HepG2 (cell line): ENCODE results near the gene NPPA. TPM values are rescaled to one million over a fixed set of nuclear protein-coding genes. Genes with fewer than 3 reads are reported as not detected.

Experiments used
- CENPX ChIP-seq: sonication (generic); formaldehyde crosslinking; IDR thresholded peaks from 2 replicates; pipeline ENCODE4 v1.9.0; 2021; ENCODE audit warnings: mild to moderate bottlenecking, missing genetic modification reagents, moderate library complexity
- DDIT3 ChIP-seq: sonication (generic); formaldehyde crosslinking; IDR thresholded peaks from 2 replicates; pipeline ENCODE4 v1.4.0; 2020; ENCODE audit warnings: mild to moderate bottlenecking, missing genetic modification reagents
- HNRNPK ChIP-seq: fragments of 200-400 bp; formaldehyde crosslinking; IDR thresholded peaks from 2 replicates; pipeline ENCODE4 v1.6.1; 2018; ENCODE audit warnings: low read length, low read depth, moderate library complexity, mild to moderate bottlenecking; ENCODE audit not compliant: poor library complexity, severe bottlenecking
- MBD4 ChIP-seq: IDR thresholded peaks from 2 replicates; pipeline ENCODE4 v1.6.1; 2012; ENCODE audit warnings: low read length, inconsistent platforms, borderline replicate concordance
- TMF1 ChIP-seq: sonication (generic); formaldehyde crosslinking; IDR thresholded peaks from 2 replicates; pipeline ENCODE4 v1.8.1; 2022; ENCODE audit warnings: low read depth, missing genetic modification reagents
- ZNF17 ChIP-seq: sonication (generic); formaldehyde crosslinking; IDR thresholded peaks from 2 replicates; pipeline ENCODE4 v1.5.0; 2020; ENCODE audit warnings: mild to moderate bottlenecking, missing genetic modification reagents
- ZNF224 ChIP-seq: sonication (generic); formaldehyde crosslinking; IDR thresholded peaks from 2 replicates; pipeline ENCODE4 v1.5.0; 2020; ENCODE audit warnings: mild to moderate bottlenecking, missing genetic modification reagents
- ZSCAN22 ChIP-seq: sonication (generic); formaldehyde crosslinking; IDR thresholded peaks from 2 replicates; pipeline ENCODE4 v1.4.0; 2020; ENCODE audit warnings: mild to moderate bottlenecking, missing genetic modification reagents
- polyA plus RNA-seq, 8 experiments: library from polyadenylated mRNA; depleted of rRNA in 3 of 8; stranded (reverse) in 7 of 8; unstranded in 1 of 8; fragments of >200 nt; fragmentation: Illumina TruSeq in 4 of 8; extraction: Trizol in 4 of 8; gene quantifications; 2 replicates each; pipeline versions ENCODE4 v1.2.1 to v1.2.3, GENCODE V29; 2011 to 2016; ENCODE audit warnings: low read depth in 4 of 8, missing spikeins in 1 of 8, mixed read lengths in 1 of 8; ENCODE audit not compliant: insufficient read depth in 1 of 8
- total RNA-seq, 5 experiments: library from RNA; depleted of rRNA; stranded (reverse); fragments of >200 nt; fragmentation: Illumina TruSeq; extraction: Trizol; gene quantifications; 2 replicates each; pipeline ENCODE4 v1.2.3, GENCODE V29; 2016; ENCODE audit warnings: low read depth in 1 of 5
- TF ChIP-seq, protein P1 (sequence below): sonication (generic); formaldehyde crosslinking; IDR thresholded peaks from 2 replicates; pipeline ENCODE4 v1.4.0; 2020; ENCODE audit warnings: missing genetic modification reagents
- TF ChIP-seq, protein P2 (sequence below), 2 experiments: IDR thresholded peaks; 2 replicates each; pipeline ENCODE4 v1.6.1; 2011 to 2012; ENCODE audit warnings: low read length in 2 of 2, borderline replicate concordance in 1 of 2, low read depth in 1 of 2, mild to moderate bottlenecking in 1 of 2, moderate library complexity in 1 of 2
- TF ChIP-seq, protein P3 (sequence below): sonication (generic); formaldehyde crosslinking; IDR thresholded peaks from 2 replicates; pipeline ENCODE4 v1.4.0; 2020; ENCODE audit warnings: missing genetic modification reagents
- TF ChIP-seq, protein P4 (sequence below): sonication (generic); formaldehyde crosslinking; IDR thresholded peaks from 2 replicates; pipeline ENCODE4 v1.4.0; 2020; ENCODE audit warnings: missing genetic modification reagents
- TF ChIP-seq, protein P5 (sequence below): sonication (generic); formaldehyde crosslinking; IDR thresholded peaks from 2 replicates; pipeline ENCODE4 v1.8.0; 2022; ENCODE audit warnings: low read depth, missing genetic modification reagents

The NPPA gene
- total and polyA plus RNA-seq, 2 of the 13 experiments (the other 11 are each of a cell fraction or from before 2014, with no cell fraction given): not detected

DNA sequence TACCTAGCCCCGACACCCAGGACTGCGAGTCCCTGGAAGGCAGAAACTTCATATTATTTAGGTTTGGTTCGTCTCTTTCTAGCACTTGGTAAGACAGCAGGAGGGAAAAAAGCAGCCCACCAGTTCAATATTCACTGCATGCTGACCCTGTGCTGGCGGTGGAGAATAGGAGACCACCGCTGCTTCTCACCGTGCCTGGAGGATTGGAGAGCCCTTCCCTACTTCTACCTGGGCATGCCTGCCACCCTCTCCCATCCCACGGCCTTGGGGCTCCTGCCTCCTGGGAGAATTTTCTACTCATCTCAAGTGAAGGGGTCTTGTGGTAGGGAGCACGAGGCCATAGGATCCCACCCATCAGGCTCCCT is 47.2 kb downstream of the NPPA start (continued):
- TF ChIP-seq, protein P1, sequence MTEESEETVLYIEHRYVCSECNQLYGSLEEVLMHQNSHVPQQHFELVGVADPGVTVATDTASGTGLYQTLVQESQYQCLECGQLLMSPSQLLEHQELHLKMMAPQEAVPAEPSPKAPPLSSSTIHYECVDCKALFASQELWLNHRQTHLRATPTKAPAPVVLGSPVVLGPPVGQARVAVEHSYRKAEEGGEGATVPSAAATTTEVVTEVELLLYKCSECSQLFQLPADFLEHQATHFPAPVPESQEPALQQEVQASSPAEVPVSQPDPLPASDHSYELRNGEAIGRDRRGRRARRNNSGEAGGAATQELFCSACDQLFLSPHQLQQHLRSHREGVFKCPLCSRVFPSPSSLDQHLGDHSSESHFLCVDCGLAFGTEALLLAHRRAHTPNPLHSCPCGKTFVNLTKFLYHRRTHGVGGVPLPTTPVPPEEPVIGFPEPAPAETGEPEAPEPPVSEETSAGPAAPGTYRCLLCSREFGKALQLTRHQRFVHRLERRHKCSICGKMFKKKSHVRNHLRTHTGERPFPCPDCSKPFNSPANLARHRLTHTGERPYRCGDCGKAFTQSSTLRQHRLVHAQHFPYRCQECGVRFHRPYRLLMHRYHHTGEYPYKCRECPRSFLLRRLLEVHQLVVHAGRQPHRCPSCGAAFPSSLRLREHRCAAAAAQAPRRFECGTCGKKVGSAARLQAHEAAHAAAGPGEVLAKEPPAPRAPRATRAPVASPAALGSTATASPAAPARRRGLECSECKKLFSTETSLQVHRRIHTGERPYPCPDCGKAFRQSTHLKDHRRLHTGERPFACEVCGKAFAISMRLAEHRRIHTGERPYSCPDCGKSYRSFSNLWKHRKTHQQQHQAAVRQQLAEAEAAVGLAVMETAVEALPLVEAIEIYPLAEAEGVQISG (CRISPR knock-in tag): no peak
- TF ChIP-seq, protein P2, sequence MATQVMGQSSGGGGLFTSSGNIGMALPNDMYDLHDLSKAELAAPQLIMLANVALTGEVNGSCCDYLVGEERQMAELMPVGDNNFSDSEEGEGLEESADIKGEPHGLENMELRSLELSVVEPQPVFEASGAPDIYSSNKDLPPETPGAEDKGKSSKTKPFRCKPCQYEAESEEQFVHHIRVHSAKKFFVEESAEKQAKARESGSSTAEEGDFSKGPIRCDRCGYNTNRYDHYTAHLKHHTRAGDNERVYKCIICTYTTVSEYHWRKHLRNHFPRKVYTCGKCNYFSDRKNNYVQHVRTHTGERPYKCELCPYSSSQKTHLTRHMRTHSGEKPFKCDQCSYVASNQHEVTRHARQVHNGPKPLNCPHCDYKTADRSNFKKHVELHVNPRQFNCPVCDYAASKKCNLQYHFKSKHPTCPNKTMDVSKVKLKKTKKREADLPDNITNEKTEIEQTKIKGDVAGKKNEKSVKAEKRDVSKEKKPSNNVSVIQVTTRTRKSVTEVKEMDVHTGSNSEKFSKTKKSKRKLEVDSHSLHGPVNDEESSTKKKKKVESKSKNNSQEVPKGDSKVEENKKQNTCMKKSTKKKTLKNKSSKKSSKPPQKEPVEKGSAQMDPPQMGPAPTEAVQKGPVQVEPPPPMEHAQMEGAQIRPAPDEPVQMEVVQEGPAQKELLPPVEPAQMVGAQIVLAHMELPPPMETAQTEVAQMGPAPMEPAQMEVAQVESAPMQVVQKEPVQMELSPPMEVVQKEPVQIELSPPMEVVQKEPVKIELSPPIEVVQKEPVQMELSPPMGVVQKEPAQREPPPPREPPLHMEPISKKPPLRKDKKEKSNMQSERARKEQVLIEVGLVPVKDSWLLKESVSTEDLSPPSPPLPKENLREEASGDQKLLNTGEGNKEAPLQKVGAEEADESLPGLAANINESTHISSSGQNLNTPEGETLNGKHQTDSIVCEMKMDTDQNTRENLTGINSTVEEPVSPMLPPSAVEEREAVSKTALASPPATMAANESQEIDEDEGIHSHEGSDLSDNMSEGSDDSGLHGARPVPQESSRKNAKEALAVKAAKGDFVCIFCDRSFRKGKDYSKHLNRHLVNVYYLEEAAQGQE (IDR thresholded peaks at IDR 0.05; ENCODE audit: borderline replicate concordance in 1 of 2, low read depth in 1 of 2, low read length in 2 of 2): no peak
- no peak for TF ChIP-seq DDIT3
- TF ChIP-seq, protein P3, sequence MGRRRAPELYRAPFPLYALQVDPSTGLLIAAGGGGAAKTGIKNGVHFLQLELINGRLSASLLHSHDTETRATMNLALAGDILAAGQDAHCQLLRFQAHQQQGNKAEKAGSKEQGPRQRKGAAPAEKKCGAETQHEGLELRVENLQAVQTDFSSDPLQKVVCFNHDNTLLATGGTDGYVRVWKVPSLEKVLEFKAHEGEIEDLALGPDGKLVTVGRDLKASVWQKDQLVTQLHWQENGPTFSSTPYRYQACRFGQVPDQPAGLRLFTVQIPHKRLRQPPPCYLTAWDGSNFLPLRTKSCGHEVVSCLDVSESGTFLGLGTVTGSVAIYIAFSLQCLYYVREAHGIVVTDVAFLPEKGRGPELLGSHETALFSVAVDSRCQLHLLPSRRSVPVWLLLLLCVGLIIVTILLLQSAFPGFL (CRISPR knock-in tag): no peak
- TF ChIP-seq, protein P4, sequence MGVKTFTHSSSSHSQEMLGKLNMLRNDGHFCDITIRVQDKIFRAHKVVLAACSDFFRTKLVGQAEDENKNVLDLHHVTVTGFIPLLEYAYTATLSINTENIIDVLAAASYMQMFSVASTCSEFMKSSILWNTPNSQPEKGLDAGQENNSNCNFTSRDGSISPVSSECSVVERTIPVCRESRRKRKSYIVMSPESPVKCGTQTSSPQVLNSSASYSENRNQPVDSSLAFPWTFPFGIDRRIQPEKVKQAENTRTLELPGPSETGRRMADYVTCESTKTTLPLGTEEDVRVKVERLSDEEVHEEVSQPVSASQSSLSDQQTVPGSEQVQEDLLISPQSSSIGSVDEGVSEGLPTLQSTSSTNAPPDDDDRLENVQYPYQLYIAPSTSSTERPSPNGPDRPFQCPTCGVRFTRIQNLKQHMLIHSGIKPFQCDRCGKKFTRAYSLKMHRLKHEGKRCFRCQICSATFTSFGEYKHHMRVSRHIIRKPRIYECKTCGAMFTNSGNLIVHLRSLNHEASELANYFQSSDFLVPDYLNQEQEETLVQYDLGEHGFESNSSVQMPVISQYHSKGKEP (CRISPR knock-in tag): no peak
- TF ChIP-seq MBD4: no peak
- TF ChIP-seq ZSCAN22 (CRISPR knock-in tag): no peak
- no peak for TF ChIP-seq ZNF17
- TF ChIP-seq CENPX (CRISPR knock-in tag): no peak
- TF ChIP-seq HNRNPK: no peak
- no peak for TF ChIP-seq TMF1 (CRISPR knock-in tag)
- no peak for TF ChIP-seq ZNF224 (CRISPR knock-in tag)
- TF ChIP-seq, protein P5, sequence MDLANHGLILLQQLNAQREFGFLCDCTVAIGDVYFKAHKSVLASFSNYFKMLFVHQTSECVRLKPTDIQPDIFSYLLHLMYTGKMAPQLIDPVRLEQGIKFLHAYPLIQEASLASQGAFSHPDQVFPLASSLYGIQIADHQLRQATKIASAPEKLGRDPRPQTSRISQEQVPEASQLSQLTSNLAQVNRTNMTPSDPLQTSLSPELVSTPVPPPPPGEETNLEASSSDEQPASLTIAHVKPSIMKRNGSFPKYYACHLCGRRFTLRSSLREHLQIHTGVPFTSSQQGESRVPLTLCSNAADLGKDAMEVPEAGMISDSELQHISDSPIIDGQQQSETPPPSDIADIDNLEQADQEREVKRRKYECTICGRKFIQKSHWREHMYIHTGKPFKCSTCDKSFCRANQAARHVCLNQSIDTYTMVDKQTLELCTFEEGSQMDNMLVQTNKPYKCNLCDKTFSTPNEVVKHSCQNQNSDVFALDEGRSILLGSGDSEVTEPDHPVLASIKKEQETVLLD (CRISPR knock-in tag): no peak
